Colonic mucosa (tissue), 4 donors: ENCODE results near the gene CLTCL1. TPM values are rescaled to one million over a fixed set of nuclear protein-coding genes. Genes with fewer than 3 reads are reported as not detected.

Source experiments
- DNase-seq: peaks from one replicate; pipeline ENCODE4 v3.0.0-alpha.2; 2020
- H3K27ac ChIP-seq: fragments of 200-600 bp; one replicate; pipeline ENCODE4 v1.8.0; 2021
- H3K27me3 ChIP-seq: fragments of 200-600 bp; one replicate; pipeline ENCODE4 v1.8.0; 2021
- H3K36me3 ChIP-seq: fragments of 200-600 bp; one replicate; pipeline ENCODE4 v1.8.0; 2021
- H3K4me1 ChIP-seq: fragments of 200-600 bp; one replicate; pipeline ENCODE4 v1.8.0; 2021; ENCODE audit warnings: mild to moderate bottlenecking
- H3K4me3 ChIP-seq: fragments of 200-600 bp; one replicate; pipeline ENCODE4 v1.8.0; 2021
- H3K9ac ChIP-seq, 2 donors: one replicate each; pipeline ENCODE4 v1.7.0; 2013; ENCODE audit warnings: control low read depth in 2 of 2, low read depth in 2 of 2, low read length in 2 of 2
- H3K9me3 ChIP-seq: fragments of 200-600 bp; one replicate; pipeline ENCODE4 v1.8.0; 2021
- intact Hi-C: fragments of 100-400 bp; cut with DNase I; formaldehyde crosslinking; loops from one replicate; pipeline ENCODE4 v1.14.1; 2022
- total RNA-seq, 2 donors: library from RNA; stranded (reverse); fragmentation: NEBNext Ultra II Directional in 1 of 2; extraction: Animal tissue kit (Norgen Biotek cat#: 25700) in 1 of 2; gene quantifications; one replicate each; pipeline ENCODE4 v1.2.1, GENCODE V29; 2021
- TF ChIP-seq, protein P1 (sequence below): fragments of 200-600 bp; IDR thresholded peaks from one replicate; pipeline ENCODE4 v1.8.0; 2022; ENCODE audit warnings: antibody characterized with exemption, mild to moderate bottlenecking
- donor health status: healthy.
- donor health status: DM: no; HTN: no; CAD: no.
- donor health status: DM: no; HTN: no; CAD: no.

CLTCL1 gene
- total RNA-seq, 2 donors from 2014 or later, result 3.4 to 3.5 TPM

DNA sequence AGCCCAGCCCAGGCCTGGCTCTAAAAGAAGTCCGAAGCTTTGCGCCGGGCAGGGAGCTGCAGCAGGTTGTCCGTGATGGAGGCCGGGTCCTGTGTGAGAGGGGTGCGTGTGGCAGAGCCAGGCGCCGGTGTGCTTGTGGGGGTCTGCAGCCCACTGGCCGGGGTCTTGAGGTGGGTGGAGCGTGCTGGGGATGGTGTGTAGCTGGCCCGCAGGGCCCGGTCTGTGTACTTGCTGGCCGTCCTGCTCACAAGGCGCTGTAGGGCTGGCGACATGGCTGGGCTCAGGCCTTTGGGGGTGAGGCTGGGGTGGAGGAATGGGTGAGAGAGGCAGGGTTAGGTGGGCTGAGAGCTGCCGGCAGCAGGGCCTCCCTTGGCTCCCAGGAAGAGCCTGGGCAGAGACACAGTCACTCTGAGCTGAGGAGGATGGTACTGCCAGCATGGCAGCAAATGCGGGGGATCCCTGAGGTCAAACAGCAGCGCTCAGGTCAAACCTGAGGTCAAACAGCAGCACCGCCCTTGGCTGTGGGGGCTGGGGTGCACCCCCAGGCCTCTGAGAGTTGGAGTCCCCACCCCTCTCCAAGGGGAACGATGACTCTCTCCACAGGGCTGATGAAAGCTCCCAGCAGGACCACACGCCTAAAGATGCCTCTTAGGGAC, 157.2 kb downstream of the CLTCL1 start:
- intact Hi-C loops, result no loop called here
- Histone ChIP-seq H3K4me1 (no peaks in the 10 kb centered on the region), H3K9ac (no peak overlapping the region), H3K4me3 (no peak overlapping the region), H3K9me3 (no peaks in the 10 kb centered on the region), H3K27me3 (no peaks in the 10 kb centered on the region), H3K36me3 (peaks cover 19% of the 10 kb centered on the region), H3K27ac (no peak overlapping the region)
- TF ChIP-seq, protein P1, sequence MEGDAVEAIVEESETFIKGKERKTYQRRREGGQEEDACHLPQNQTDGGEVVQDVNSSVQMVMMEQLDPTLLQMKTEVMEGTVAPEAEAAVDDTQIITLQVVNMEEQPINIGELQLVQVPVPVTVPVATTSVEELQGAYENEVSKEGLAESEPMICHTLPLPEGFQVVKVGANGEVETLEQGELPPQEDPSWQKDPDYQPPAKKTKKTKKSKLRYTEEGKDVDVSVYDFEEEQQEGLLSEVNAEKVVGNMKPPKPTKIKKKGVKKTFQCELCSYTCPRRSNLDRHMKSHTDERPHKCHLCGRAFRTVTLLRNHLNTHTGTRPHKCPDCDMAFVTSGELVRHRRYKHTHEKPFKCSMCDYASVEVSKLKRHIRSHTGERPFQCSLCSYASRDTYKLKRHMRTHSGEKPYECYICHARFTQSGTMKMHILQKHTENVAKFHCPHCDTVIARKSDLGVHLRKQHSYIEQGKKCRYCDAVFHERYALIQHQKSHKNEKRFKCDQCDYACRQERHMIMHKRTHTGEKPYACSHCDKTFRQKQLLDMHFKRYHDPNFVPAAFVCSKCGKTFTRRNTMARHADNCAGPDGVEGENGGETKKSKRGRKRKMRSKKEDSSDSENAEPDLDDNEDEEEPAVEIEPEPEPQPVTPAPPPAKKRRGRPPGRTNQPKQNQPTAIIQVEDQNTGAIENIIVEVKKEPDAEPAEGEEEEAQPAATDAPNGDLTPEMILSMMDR, result no peak
- DNase-seq, result no peak

DNA sequence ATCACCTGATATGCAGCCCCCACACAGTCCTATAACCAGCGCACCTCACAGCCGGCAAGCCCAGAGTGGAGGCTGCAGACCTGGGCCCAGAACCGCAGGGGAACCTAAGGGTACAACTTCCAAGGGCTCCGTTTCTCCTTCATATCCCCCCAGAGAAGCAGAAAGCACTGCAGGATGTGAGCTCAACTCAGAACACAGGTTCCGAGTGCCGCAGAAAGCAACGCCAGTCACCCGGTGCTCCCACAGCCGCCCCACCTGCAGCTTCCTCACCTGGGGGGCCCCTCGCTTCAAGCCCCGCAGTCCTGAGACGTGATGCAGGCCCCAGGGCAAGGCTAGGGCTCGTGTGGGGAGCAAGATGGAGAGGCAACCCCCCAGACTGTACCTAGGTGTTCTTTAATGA, 158.0 kb downstream of the CLTCL1 start:
- intact Hi-C loops, result no loop called here
- H3K4me3 ChIP-seq, result no peak overlapping the region
- H3K27me3 ChIP-seq, result no peaks in the 10 kb centered on the region
- no peak overlapping the region for H3K9ac ChIP-seq
- DNase-seq, result no peak
- H3K27ac ChIP-seq, result no peak overlapping the region
- H3K9me3 ChIP-seq, result no peaks in the 10 kb centered on the region
- H3K36me3 ChIP-seq, result peaks cover 13% of the 10 kb centered on the region
- TF ChIP-seq, protein P1, result no peak
- no peaks in the 10 kb centered on the region for H3K4me1 ChIP-seq

DNA sequence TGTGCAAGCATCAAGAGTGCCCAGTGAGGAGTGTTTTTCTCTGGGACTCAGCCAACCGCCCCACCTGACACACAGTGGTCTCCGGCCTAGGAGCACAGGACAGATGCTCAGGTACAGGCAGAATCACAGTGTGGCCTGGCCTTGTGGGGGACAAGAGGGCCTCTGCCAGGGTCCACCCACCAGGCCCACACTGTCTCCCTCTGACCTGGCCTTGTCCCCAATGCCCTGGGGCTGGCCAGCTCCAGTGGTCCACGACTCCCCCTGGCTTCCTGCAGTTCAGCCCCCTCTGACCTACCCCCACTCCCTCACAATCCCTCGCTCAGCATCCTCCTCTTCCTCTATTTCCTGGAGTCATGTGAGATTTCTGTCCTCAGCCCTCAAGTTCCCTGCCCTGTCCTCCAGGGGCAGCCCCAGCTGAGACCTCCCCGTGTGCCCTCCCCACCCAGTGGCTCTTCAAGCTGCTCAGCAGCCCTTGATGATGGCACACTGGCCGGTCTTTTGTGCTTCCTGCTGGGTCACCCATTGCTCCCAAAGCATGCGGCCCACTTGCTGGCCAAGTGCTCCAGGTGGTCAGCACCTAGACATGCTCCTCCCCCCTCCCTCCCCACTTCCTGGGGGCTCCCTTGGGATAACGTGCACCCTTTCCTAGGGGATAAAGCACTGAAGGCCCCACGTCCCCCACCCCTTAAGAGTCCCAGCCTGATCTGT, 158.7 kb downstream of the CLTCL1 start:
- Histone ChIP-seq H3K9ac (no peak overlapping the region), H3K4me1 (no peaks in the 10 kb centered on the region), H3K27ac (no peak overlapping the region), H3K4me3 (no peak overlapping the region), H3K9me3 (no peaks in the 10 kb centered on the region), H3K36me3 (peaks cover 9% of the 10 kb centered on the region), H3K27me3 (no peaks in the 10 kb centered on the region)
- no peak for DNase-seq
- TF ChIP-seq, protein P1, result no peak
- intact Hi-C loops, result no loop called here

DNA sequence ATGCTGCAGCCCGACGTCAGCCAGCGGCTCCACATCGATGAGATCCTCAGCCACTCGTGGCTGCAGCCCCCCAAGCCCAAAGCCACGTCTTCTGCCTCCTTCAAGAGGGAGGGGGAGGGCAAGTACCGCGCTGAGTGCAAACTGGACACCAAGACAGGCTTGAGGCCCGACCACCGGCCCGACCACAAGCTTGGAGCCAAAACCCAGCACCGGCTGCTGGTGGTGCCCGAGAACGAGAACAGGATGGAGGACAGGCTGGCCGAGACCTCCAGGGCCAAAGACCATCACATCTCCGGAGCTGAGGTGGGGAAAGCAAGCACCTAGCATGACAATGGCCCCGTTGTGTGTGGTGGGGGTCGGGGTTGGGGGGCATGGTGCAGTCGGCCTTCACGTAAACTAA, 159.4 kb downstream of the CLTCL1 start:
- no peak overlapping the region for H3K27ac ChIP-seq
- intact Hi-C loops, result no loop called here
- no peak overlapping the region for H3K9ac ChIP-seq
- H3K4me1 ChIP-seq, result no peaks in the 10 kb centered on the region
- H3K27me3 ChIP-seq, result no peaks in the 10 kb centered on the region
- H3K4me3 ChIP-seq, result no peak overlapping the region
- H3K9me3 ChIP-seq, result no peaks in the 10 kb centered on the region
- TF ChIP-seq, protein P1, result no peak
- no peak for DNase-seq
- H3K36me3 ChIP-seq, result peaks cover 5% of the 10 kb centered on the region

DNA sequence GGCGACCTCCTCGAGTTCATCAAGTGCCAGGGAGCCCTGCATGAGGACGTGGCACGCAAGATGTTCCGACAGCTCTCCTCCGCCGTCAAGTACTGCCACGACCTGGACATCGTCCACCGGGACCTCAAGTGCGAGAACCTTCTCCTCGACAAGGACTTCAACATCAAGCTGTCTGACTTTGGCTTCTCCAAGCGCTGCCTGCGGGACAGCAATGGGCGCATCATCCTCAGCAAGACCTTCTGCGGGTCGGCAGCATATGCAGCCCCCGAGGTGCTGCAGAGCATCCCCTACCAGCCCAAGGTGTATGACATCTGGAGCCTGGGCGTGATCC, 159.9 kb downstream of the CLTCL1 start:
- TF ChIP-seq, protein P1, result no peak
- no peak for DNase-seq
- H3K4me3 ChIP-seq, result no peak overlapping the region
- no peaks in the 10 kb centered on the region for H3K9me3 ChIP-seq
- no peaks in the 10 kb centered on the region for H3K27me3 ChIP-seq
- H3K9ac ChIP-seq, result no peak overlapping the region
- no peak overlapping the region for H3K27ac ChIP-seq
- H3K36me3 ChIP-seq, result peaks cover 5% of the 10 kb centered on the region
- intact Hi-C loops, result no loop called here
- no peaks in the 10 kb centered on the region for H3K4me1 ChIP-seq
